DLD1 (cell line): ENCODE results near the gene STMN1.

ENCODE experiments used
- in situ Hi-C: cut with HindIII; loops from 2 replicates; pipeline ENCODE4 v1.10.0; 2017; ENCODE audit warnings: low sequenced_read_pairs

STMN1 gene

DNA sequence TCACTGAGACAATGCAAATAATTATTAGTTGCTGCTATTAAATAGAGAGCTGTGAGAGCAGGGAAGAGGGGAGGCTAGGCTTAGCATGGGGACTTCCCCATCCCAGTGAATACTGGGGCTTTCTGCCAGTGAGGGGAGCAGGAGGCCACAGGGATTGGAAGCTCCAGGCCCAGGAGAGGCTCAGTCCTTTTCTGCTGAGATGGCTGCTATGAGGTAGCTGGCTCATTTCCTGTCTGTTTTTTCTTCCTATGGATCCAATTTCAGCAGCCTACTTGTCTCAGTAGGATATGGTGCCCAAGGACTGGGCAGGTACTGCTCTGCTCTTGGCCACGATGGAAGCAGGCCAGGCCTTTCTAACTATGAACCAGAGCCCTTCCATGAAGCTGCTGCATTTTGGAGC lies 10.0 kb downstream of the STMN1 start:
- in situ Hi-C loops, result loop anchor here (5.0 kb wide), 1 partner anchor 101 kb away; the partner anchor contains the start of gene PAFAH2

DNA sequence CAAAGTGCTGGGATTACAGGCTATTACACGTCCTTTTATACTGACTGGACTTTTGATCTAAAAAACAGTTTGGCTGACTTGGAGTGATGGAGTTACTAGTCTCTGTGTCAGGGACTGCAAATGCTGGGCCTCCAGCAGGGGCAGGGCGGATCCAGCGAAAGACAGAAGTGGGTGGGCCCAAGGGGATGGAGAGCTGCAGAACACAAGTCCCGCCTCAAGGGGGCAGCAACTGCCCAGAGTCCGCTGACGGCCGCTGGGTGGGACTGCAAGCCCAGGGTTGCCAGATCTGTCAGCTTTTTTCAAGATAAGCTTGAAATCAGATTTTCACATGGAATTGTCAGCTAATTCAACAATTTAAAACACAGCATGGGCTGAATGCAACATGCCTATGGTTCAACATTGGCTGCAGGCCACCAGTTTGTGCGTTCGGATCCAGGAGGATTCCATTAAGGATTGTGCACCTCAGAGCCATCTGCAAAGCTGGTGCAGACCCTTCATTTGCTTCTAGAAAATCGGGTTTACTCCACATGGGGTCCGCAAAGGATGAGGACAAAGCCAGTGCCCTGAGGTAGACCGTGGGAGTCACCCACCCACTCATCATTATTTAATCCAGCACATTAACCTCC lies 10.7 kb downstream of the STMN1 start:
- in situ Hi-C loops, result loop anchor here (5.0 kb wide), 1 partner anchor 102 kb away; the partner anchor contains the start of gene PAFAH2

DNA sequence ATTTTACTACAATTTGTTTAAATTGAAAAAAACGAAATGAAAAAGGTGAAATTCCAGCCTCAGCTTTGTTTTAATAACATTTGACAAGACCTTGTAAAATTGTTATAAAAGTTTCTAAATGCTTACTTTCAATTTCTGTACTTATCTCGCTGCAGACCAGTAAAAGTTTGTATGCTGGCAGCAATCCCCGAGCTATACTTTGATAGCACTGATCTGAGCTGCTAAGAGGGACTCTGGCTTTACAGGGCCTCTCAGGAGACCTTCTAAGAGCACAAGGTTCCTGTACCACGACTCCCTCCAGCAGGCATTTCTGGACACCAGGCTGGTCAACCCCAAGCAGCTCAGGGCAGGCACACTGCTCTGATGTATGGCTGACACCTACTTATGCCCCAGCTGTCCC lies 13.1 kb downstream of the STMN1 start:
- in situ Hi-C loops, result no loop called here

DNA sequence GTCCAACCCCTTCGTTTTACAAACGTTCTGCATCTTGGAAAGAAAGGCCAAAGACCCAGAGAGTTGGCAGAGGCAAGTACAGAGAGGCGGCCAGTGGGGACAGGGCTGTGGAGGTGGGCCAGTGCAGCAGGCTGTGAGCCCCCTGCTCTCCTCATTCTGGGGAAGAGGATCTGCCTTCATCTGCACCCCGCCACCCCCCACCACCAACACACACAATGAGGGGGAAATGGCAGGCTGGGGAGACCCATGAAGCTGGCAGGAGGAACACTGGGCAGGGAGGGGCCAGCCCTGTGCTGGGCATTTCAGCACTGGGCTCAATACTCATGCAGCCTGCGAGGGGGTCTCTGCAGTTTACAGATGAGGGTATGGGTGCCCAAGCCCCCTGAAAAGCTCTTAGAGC lies 14.6 kb downstream of the STMN1 start:
- in situ Hi-C loops, result no loop called here

DNA sequence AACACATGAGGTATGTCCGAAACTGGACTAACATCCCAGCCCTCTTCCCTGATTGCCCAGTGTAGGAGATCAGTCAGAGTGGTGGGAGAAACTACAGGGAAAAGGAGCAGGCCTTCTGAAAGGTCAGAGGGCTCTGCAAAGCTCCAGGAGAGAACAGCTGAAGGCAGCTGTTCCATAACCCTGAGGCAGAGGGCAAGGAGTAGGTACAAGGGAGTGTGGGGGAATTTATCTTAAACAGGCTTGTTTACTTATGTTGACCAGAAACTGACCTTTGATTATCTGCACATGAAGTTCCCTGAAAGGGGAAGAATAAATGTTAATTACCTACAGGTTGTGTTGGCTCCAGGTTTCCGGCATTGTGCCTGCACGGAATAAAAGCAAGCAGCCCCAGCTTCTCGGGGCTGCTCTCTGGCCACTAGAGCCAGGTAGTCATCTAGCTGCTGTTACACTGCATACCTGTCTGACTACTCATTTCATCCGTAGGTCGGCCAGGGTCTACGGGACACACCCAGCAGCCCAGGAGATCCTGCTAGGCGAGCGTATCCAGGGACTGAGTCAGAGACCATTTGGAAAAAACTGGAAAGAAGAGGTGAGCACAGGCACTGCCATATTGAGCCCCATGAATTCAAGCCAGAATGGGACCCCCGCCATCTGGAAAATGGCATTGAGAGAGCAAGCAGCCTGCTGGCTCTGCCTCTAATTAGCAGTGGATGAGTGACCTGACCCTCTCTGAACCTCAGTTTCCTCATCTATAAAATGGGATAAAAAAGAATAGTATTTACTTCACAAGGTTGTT lies 15.8 kb downstream of the STMN1 start:
- in situ Hi-C loops, result no loop called here

DNA sequence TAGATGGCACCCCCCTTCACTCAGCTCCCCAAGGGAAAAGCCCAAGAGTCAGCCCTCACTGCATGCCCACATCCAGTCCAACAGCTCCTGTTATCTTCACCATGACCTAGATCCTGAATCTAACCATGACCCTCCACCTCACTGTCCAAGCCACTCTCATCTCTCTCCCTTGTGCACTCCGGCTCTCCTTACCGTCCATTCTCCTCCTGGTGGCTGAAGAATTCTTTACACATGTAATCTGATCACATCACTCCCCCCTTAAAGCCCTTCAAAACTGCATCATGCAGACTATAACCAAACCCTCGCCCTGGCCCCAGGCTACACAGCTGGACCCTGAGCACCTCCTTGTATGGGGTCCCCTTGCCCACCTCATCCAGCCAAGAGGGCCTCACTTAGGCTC lies 16.7 kb downstream of the STMN1 start:
- in situ Hi-C loops, result no loop called here

DNA sequence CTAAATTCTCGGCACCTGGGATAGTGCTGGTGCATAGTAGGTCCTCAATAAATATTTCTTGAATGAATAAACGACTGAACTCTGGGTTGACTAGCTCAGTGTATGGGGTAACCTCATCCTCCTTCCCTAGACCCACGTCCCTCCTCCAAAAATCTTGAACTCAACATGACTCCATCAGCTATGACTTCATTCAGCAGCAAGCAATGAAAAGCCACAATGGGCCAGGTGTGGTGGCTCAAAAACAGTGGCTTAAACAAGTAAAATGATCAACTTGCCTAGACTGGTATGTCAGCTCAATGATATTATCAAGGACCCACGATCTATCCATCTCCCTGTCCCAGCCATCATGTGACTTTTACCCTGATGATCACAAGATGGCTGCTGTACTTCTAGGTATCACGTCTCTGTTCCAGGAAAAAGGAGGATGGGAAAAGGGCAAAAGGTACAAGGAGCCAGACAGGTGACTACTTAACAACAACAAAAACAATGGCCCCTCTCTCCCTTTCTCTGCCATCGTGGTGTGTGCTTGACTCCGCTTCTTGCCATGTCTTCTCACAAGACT lies 17.7 kb downstream of the STMN1 start:
- in situ Hi-C loops, result no loop called here

DNA sequence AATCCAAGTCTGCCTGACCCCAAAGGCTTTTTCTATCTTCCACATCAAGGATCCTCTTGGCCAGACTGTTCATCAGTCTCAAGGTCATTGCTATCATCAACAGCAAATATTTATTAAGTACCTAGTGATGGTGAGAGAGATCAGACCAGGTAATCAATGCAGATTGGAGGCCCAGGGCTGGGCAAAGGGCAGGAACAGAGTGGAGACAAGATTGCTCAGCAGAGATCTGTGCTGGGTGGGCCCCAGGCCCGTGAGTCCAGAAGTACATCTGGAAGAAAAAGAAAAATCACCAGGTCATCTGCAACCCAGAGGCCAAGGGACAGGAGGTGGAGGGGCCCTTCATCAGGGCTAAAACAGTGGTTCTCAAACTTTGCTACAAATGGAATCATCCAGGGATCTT lies 20.6 kb downstream of the STMN1 start:
- in situ Hi-C loops, result no loop called here

DNA sequence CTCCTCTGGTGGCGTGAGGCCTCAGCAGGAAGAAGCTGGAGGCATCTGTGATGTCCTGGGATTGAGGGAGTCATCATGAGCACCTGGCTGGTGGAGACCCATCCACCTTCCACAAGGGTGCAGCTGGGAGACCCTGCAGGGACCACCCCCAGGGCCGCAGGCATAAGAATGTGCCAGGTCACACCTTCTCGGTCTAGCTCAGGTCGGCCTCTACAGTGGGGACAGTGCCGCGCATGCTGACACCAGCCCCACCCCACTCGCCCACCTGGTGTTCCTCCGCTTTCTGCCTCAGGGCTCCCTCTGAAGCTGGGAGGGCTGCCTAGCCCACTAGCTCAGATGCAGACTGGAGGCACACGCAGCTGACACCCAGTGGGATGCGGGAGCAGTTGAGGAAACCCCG lies 25.0 kb downstream of the STMN1 start:
- in situ Hi-C loops, result no loop called here

DNA sequence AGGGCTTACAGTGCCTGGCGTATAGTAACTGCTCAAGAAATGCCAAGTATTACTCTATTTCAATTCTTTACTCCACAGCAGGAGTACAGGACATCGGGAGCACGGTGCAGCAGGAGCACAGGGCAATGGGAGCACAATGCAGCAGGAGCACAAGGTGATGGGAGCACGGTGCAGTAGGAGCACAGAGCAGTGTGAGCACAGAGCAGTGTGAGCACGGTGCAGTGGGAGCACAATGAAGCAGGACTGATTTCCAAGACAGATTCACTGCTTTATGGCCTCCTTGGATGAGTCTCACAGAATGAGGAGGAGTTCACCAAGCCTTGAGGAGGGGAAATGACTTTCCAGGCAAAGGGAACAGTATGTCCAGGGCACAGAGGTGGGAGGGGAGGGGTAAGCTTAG lies 25.7 kb downstream of the STMN1 start:
- in situ Hi-C loops, result no loop called here

DNA sequence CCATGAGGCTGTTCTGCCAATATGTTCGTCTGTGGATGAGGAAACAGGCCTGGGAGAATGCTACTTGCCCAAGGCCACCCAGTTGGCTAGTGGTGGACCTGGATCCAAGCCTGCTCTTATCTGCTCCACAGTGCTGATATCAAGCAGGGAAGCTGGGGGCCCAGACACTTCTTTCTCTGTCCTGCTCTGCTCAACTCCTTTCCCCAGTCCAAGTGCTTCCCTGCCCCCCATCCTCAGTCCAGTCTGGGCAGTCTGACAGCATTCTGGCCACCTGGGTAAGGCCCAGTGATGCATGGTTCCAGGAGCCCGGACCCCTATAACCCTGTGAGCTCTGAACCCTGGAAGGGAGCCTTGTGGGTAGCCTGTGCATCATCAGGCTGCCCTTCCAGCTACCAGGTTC lies 26.5 kb downstream of the STMN1 start:
- in situ Hi-C loops, result no loop called here

DNA sequence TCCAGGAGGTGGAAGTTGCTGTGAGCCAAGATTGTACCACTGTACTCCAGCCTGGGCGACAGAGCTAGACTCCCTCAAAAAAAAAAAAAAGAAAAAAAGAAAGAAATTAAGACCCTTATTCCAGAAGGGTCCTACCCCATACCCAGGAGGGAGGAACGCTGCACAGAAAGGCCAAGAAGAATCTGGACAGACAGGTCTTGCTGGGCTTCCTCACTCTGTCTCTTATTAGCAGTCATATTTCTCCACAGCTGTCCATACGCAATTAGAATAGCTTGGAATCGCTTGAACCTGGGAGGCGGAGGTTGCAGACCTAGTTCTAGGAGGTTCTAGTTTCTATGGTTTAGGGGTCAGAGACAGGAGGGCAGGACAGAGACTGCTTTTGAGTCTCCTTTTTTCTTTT lies 27.5 kb downstream of the STMN1 start:
- in situ Hi-C loops, result no loop called here

DNA sequence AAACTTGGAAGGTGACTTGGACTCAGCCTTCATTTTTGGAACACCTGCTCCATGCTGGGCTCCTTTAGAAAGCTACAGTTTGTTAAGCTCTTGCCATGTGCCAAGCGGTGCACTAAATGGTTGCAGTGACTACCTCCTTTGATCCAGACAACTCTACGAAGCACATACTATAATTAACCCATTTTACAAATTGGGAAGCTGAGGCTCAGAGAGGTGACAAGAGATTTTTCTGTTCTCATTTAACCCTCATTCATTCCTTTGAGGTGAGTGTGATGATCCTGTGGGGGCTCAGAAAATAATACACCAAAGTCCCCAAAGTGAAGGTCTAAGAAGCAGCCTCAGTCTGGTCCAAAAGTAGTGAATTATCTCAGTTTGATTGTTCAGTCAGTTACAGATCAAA lies 29.1 kb downstream of the STMN1 start:
- in situ Hi-C loops, result no loop called here

DNA sequence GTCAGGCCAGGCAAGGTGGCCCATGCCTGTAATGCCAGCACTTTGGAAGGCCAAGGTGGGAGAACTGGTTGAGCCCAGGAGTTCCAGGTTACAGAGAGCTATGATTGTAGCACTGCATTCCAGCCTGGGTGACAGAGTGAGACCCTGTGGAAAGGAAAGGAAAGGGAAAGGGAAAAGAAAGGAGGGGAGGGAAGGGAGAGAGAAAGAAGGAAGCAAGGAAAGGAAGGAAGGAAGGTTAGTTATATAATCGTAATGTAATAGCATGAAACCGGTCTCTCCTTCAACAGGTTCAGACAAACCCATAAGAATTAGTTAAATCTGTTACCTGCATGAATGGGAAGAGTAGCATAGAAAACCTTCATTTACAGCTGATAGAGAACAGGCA lies 29.5 kb downstream of the STMN1 start:
- in situ Hi-C loops, result no loop called here

DNA sequence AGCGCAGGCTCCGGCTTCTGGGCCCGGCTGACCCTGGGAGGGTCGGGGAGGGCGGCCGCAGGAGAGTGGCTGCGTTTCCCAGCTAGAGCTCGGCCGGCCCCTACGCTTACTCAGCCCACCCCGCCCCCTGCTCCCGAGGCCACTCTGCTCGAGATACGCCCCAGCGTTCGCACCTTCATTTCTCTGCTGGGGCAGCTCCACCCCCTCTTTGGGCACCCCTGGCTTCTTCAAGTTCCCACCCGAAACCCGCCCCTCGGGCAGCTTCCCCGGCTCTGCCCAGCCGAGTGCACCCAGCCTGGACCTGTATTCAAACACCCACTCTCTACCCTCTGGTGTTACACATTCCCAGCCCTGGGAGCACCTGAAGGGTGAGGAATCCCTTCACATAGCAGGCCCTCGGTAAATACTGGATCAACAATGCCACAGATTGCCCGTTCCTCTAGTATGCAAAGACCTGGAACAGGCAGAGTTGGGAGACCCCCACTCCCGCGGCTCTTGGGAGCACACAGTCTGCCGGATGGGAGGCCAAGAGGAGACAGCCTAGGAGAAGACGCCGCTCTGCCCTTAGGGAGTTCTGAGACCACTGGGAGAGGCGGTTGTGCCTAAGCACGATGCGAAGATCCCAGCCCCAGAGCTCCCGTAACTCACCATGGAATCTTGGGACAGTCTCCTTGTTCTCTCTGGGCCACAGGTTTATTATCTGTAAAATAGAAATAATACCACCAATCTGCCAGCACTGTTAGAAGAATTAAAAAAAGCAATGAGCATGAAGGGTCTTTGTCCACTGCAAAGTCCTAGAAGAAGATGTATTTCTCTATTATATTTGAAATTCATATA lies 30.1 kb downstream of the STMN1 start:
- in situ Hi-C loops, result no loop called here

DNA sequence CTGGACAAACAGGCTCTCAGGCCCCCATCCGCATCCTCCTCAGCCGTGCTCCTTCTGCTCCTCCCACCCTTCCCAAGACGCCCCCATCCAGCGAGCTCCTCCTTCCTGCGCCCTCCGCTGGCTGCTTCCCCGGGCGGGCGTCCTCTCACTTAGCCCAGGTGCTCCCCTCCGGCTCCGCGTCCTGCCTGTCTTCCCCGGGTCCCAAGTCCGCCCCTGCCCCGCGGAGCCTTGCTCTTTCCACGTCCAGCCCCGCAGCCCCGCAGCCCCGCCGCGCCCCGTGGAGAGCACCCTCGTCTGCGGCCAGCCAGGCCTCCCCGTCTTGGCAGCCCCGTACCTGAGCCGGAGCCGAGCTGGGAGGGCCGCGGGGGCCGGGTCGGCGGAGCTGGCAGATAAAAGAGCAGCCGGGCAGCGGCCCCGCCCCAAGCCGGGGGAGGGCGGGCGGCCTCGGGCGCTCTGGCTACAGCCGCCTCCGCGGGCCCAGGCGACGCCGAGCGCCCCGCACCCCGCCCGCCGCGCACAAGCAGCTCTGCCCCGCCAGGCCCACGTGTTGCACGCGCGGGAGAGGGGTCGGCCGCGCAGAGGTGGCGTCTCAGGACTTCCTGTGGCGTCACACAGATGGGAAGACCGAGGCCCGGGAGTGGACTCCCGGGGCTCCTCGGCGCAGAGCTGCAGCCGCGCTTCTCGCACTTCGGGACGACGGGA lies 30.9 kb downstream of the STMN1 start, which contains the start of gene PAQR7:
Gene PAQR7, minus strand, starts transcription at position 555 of the 702 bp plus-strand sequence. CDS start 11,869 bp downstream, outside the sequence.
- in situ Hi-C loops, result no loop called here

DNA sequence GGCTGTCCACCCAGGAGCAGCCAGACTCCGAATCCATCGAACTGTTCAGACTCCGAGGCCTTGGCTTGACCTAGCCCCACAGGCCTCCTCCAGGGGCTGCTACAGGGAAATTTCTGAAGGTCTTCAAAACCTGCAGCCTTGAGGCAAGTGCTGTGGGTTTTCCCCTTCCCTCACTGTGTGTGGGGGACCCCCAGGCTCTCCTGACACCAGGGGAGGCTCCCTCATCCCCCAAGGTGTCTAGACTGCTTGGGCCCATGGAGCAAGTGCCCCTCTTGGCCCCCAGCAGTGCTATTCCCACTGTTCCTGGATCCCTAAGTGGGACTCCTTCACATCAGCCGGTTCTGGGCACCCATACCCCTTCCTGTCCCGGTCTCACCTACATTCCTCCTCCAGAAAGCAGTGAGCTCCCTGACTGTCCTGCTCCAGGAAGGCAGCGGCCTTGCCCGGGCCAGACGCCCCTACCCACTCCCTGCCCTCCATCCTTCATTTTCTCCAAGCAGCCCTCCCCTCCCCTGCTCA lies 31.5 kb downstream of the STMN1 start:
- in situ Hi-C loops, result no loop called here

DNA sequence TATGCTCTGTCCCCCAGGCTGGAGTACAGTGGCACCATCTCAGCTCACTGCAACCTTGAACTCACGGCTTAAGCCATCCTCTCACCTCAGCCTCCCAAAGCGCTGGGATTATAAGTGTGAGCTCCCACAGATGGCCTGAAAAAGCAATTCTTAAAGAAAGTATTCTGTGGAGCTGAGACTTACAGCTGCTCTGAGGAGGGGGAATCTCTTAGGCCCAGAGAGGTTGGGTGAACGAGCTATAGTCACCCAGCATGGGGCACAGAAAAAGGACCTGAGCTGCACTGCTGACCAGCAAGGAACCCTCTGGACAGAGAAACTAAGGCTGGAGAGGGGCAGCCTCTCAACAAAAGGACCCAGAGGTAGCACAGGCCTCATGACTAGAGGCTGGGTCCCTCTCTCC lies 32.0 kb downstream of the STMN1 start:
- in situ Hi-C loops, result no loop called here

DNA sequence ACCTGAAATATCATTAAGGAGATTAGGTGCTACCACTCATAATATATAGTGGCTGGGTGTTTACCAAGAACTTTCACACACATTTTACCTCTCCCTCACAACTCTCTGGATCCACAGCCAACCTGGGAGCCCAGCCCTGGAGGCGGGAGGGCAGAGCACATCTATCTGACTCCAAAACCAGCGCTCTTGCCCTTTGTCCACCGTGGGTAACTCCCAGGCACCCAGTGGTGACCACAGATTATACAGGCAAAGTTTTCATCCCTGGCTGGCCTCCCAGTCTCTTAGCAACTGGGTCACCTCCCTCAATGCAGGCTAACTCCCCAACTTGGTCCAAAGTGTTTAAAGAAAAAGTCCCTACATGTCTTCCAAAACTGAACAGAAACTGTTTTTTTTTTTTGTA lies 33.1 kb downstream of the STMN1 start:
- in situ Hi-C loops, result no loop called here

DNA sequence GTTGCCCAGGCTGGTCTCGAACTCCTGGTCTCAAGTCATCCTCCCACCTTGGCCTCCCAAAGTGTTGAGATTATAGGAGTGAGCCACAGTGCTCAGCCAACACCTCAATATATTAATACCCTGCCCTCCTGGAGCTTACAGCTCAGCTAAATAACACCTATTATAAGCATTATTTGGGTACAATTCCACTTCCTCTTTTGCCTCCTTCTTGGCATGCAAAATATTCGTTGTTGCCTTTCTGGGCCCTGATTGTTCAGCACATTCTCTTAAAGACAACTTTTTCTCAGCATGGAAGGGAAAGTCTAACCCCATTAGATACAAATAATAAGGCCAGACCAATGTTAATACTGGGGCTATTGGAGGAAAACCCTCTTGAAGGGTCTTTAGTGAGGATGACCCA lies 33.5 kb downstream of the STMN1 start:
- in situ Hi-C loops, result no loop called here
